ENCODE results near the gene KCNMA1.

The KCNMA1 gene

GRCh38 chr10:76977046-76977445, 660.6 kb downstream of the KCNMA1 start:
- Histone ChIP-seq H4K20me1 (no peaks in the 10 kb centered on the region), H3K36me3 (no peaks in the 10 kb centered on the region), H3K4me1 (peaks cover 0 to 13% (median 7%) of the 10 kb centered on the region in 10 experiments; a peak in 7 of 20 replicates), H3K4me3 (no peak overlapping the region), H3K9ac (no peak overlapping the region), H3K9me3 (replicated peaks in 1 of 11) (no peaks in the 10 kb centered on the region), H3K27me3 (no peaks in the 10 kb centered on the region), H3K4me2 (peak overlapping the region in 7 of 11 experiments; percentile 4 to 49 (median 27); a peak in 6 of 22 replicates), H3K27ac (no peak overlapping the region)
- no peak for TF ChIP-seq Cebpa-rat (IDR thresholded peaks at IDR 0.05)

- Histone ChIP-seq H4K20me1 (no peaks in the 10 kb centered on the region), H3K4me2 (no peak overlapping the region; a peak in 1 of 22 replicates), H3K36me3 (no peaks in the 10 kb centered on the region), H3K9ac (no peak overlapping the region), H3K9me3 (replicated peaks in 1 of 11) (no peaks in the 10 kb centered on the region), H3K27ac (no peak overlapping the region), H3K4me1 (peaks cover 0 to 13% (median 7%) of the 10 kb centered on the region in 10 experiments; a peak in 7 of 20 replicates), H3K4me3 (no peak overlapping the region), H3K27me3 (no peaks in the 10 kb centered on the region)
- TF ChIP-seq Cebpa-rat (IDR thresholded peaks at IDR 0.05) = no peak
Measured at GRCh38 chr10:76976142-76976541, 661.5 kb downstream of the KCNMA1 start.

GRCh38 chr10:76975126-76975525, 662.5 kb downstream of the KCNMA1 start:
- Histone ChIP-seq H3K4me3 (no peak overlapping the region), H3K36me3 (no peaks in the 10 kb centered on the region), H3K4me1 (peaks cover 0 to 13% (median 7%) of the 10 kb centered on the region in 10 experiments; a peak in 7 of 20 replicates), H3K4me2 (no peak overlapping the region), H3K27me3 (no peaks in the 10 kb centered on the region), H3K9me3 (replicated peaks in 1 of 11) (no peaks in the 10 kb centered on the region), H3K9ac (no peak overlapping the region), H4K20me1 (no peaks in the 10 kb centered on the region), H3K27ac (no peak overlapping the region)
- no peak for TF ChIP-seq Cebpa-rat (IDR thresholded peaks at IDR 0.05)

GRCh38 chr10:76974017-76974691, 663.5 kb downstream of the KCNMA1 start:
- H3K27ac ChIP-seq = no peak overlapping the region
- H3K9ac ChIP-seq = no peak overlapping the region
- no peak for TF ChIP-seq Cebpa-rat (IDR thresholded peaks at IDR 0.05)
- H3K9me3 ChIP-seq (replicated peaks in 1 of 11) = 0 out of 22 replicates have a peak, but pooled peaks cover 0 to 3% (median 0%) of the 10 kb centered on the region in 11 experiments
- H3K4me2 ChIP-seq = no peak overlapping the region
- no peaks in the 10 kb centered on the region for H4K20me1 ChIP-seq
- no peak overlapping the region for H3K4me3 ChIP-seq
- H3K27me3 ChIP-seq = no peaks in the 10 kb centered on the region
- H3K36me3 ChIP-seq = no peaks in the 10 kb centered on the region
- H3K4me1 ChIP-seq = peaks cover 0 to 13% (median 7%) of the 10 kb centered on the region in 10 experiments; a peak in 7 of 20 replicates

- H4K20me1 ChIP-seq = no peaks in the 10 kb centered on the region
- H3K4me1 ChIP-seq = peaks cover 0 to 13% (median 7%) of the 10 kb centered on the region in 10 experiments; a peak in 7 of 20 replicates
- no peak overlapping the region for H3K27ac ChIP-seq
- no peak for TF ChIP-seq Cebpa-rat (IDR thresholded peaks at IDR 0.05)
- H3K4me2 ChIP-seq = no peak overlapping the region
- H3K36me3 ChIP-seq = no peaks in the 10 kb centered on the region
- H3K9ac ChIP-seq = no peak overlapping the region
- no peaks in the 10 kb centered on the region for H3K27me3 ChIP-seq
- H3K9me3 ChIP-seq (replicated peaks in 1 of 11) = peaks cover 0 to 3% (median 0%) of the 10 kb centered on the region in 11 experiments; a peak in 1 of 22 replicates
- no peak overlapping the region for H3K4me3 ChIP-seq
Measured at GRCh38 chr10:76973091-76974016, 664.3 kb downstream of the KCNMA1 start.

- Histone ChIP-seq H3K27me3 (no peaks in the 10 kb centered on the region), H3K4me2 (no peak overlapping the region), H3K4me1 (peaks cover 0 to 9% (median 5%) of the 10 kb centered on the region in 10 experiments; a peak in 7 of 20 replicates), H3K9ac (no peak overlapping the region), H3K9me3 (replicated peaks in 1 of 11) (peaks cover 0 to 3% (median 0%) of the 10 kb centered on the region in 11 experiments; a peak in 1 of 22 replicates), H3K4me3 (no peak overlapping the region), H4K20me1 (no peaks in the 10 kb centered on the region), H3K27ac (no peak overlapping the region), H3K36me3 (no peaks in the 10 kb centered on the region)
- no peak for TF ChIP-seq Cebpa-rat (IDR thresholded peaks at IDR 0.05)
Measured at GRCh38 chr10:76972541-76972940, 665.1 kb downstream of the KCNMA1 start.

- no peak for TF ChIP-seq Cebpa-rat (IDR thresholded peaks at IDR 0.05)
- Histone ChIP-seq H3K4me1 (peaks cover 0 to under 1% (median 0%) of the 10 kb centered on the region in 10 experiments; a peak in 1 of 20 replicates), H4K20me1 (no peaks in the 10 kb centered on the region), H3K36me3 (no peaks in the 10 kb centered on the region), H3K27ac (no peak overlapping the region), H3K9me3 (replicated peaks in 1 of 11) (peaks cover 0 to 3% (median 0%) of the 10 kb centered on the region in 11 experiments; a peak in 1 of 22 replicates), H3K4me2 (no peak overlapping the region), H3K27me3 (no peaks in the 10 kb centered on the region), H3K4me3 (no peak overlapping the region), H3K9ac (no peak overlapping the region)
Measured at GRCh38 chr10:76971547-76972170, 665.9 kb downstream of the KCNMA1 start.

GRCh38 chr10:76970711-76971519, 666.7 kb downstream of the KCNMA1 start:
- no peaks in the 10 kb centered on the region for H3K4me1 ChIP-seq
- H3K9me3 ChIP-seq (replicated peaks in 1 of 11) = peaks cover 0 to 3% (median 0%) of the 10 kb centered on the region in 11 experiments; a peak in 1 of 22 replicates
- H3K9ac ChIP-seq = no peak overlapping the region
- no peak overlapping the region for H3K4me3 ChIP-seq
- H3K4me2 ChIP-seq = no peak overlapping the region
- H3K27me3 ChIP-seq = no peaks in the 10 kb centered on the region
- H3K36me3 ChIP-seq = no peaks in the 10 kb centered on the region
- H4K20me1 ChIP-seq = no peaks in the 10 kb centered on the region
- no peak overlapping the region for H3K27ac ChIP-seq
- no peak for TF ChIP-seq Cebpa-rat (IDR thresholded peaks at IDR 0.05)

All from BLaER1 treated with 17β-estradiol and CSF1 and Interleukin-3, amounts not matched to agents 10 nM and 100 nM (cell line).